Fibroblast of lung (primary cell): ENCODE results near the gene NUDT4. TPM values are rescaled to one million over a fixed set of nuclear protein-coding genes. Genes with fewer than 3 reads are reported as not detected.

Experiments used
- DNase-seq, 2 donors: peaks; one replicate each; pipeline versions ENCODE4 v3.0.0 to v3.0.0-alpha.2; 2010; ENCODE audit warnings: low read depth in 2 of 2
- H2AFZ ChIP-seq: 2 replicates; pipeline ENCODE4 v1.5.1; 2012; ENCODE audit warnings: low read length, control low read depth, inconsistent platforms
- H3K27ac ChIP-seq: 2 replicates; pipeline ENCODE4 v1.5.1; 2011; ENCODE audit warnings: low read length, control low read depth; ENCODE audit not compliant: insufficient read depth
- H3K27me3 ChIP-seq: 2 replicates; pipeline ENCODE4 v1.5.1; 2011; ENCODE audit warnings: mild to moderate bottlenecking, low read length; ENCODE audit not compliant: control insufficient read depth, insufficient read depth
- H3K36me3 ChIP-seq: 2 replicates; pipeline ENCODE4 v1.5.1; 2011; ENCODE audit warnings: low read length; ENCODE audit not compliant: control insufficient read depth, insufficient read depth
- H3K4me1 ChIP-seq: 2 replicates; pipeline ENCODE4 v1.5.1; 2011; ENCODE audit warnings: low read length; ENCODE audit not compliant: control insufficient read depth, insufficient read depth; ENCODE audit errors: extremely low read depth
- H3K4me2 ChIP-seq: 2 replicates; pipeline ENCODE4 v1.5.1; 2011; ENCODE audit warnings: low read length, control low read depth; ENCODE audit not compliant: insufficient read depth; ENCODE audit errors: extremely low read depth
- H3K4me3 ChIP-seq, 4 experiments: fragments of 200-600 bp in 1 of 4; sonication (generic) in 1 of 4; replicated peaks in 1 of 4; 2 replicates each; pipeline ENCODE4 v1.5.1; 2011 to 2016; ENCODE audit warnings: low read length in 4 of 4, low read depth in 3 of 4, mild to moderate bottlenecking in 3 of 4, control low read depth in 2 of 4, inconsistent platforms in 1 of 4, mixed read lengths in 1 of 4; ENCODE audit not compliant: insufficient read depth in 1 of 4; ENCODE audit errors: control extremely low read depth in 1 of 4
- H3K79me2 ChIP-seq: 2 replicates; pipeline ENCODE4 v1.5.1; 2012; ENCODE audit warnings: mild to moderate bottlenecking, low read length, inconsistent platforms; ENCODE audit not compliant: control insufficient read depth, insufficient read depth
- H3K9ac ChIP-seq: 2 replicates; pipeline ENCODE4 v1.5.1; 2011; ENCODE audit warnings: mild to moderate bottlenecking, low read length, control low read depth; ENCODE audit not compliant: insufficient read depth
- H3K9me3 ChIP-seq: 2 replicates; pipeline ENCODE4 v1.5.1; 2012; ENCODE audit warnings: low read depth, low read length; ENCODE audit not compliant: control insufficient read depth, insufficient read depth
- H4K20me1 ChIP-seq: 2 replicates; pipeline ENCODE4 v1.5.1; 2011; ENCODE audit warnings: low read length; ENCODE audit not compliant: control insufficient read depth, insufficient read depth; ENCODE audit errors: extremely low read depth
- EZH2 ChIP-seq: IDR thresholded peaks from 2 replicates; pipeline ENCODE4 v1.5.1; 2012; ENCODE audit warnings: low read length, control low read depth, mild to moderate bottlenecking; ENCODE audit errors: missing control alignments
- polyA plus RNA-seq, 2 donors: library from polyadenylated mRNA; depleted of rRNA in 1 of 2; stranded (reverse) in 1 of 2; unstranded in 1 of 2; fragments of >200 nt; gene quantifications; 2 replicates each; pipeline ENCODE4 v1.2.1, GENCODE V29; 2011 to 2012; ENCODE audit warnings: missing spikeins in 1 of 2
- total RNA-seq: library from RNA; depleted of rRNA; stranded (reverse); fragments of >200 nt; gene quantifications from 2 replicates; pipeline ENCODE4 v1.2.1, GENCODE V29; 2014
- TF ChIP-seq, protein P1 (sequence below), 2 donors: IDR thresholded peaks in 1 of 2; conservative IDR thresholded peaks in 1 of 2; 1 replicate in 1 of 2; 2 replicates in 1 of 2; pipeline ENCODE4 v1.5.1; 2011 to 2012; ENCODE audit warnings: low read length in 2 of 2, control low read depth in 1 of 2, inconsistent platforms in 1 of 2, low read depth in 1 of 2, mild to moderate bottlenecking in 1 of 2

The NUDT4 gene
- total and polyA plus RNA-seq, 2 donors (not counting 1 experiment from before 2014, with no cell fraction given): 56.6 to 73.5 TPM

DNA sequence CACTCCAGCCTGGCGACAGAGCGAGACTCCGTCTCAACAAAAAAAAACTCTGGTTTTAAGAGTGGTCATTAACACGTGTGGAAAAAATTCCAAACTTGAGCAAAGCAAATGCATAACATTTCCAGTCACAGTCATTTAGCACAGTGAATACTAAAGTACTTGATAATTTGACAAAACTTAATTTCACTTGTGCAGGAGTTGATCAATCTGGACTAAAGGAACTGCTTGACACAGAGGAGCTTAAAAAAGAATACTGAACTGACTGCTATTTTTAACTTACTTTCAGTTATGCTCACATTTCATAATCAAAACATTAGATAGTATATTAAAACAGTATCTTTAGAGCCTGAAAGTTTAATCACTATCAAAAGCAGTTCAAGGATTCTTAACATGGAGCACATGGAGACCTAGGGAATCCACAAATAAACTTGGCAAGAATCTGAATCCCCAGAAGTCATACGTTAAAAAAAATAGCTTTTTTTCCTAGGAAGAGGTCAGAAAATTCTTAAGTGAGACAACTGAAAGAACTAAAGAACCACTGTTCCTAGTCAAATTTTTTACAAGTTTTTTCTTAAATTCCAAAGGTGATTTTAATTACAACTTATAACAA is 56.6 kb downstream of the NUDT4 start:
- TF ChIP-seq, protein P1, sequence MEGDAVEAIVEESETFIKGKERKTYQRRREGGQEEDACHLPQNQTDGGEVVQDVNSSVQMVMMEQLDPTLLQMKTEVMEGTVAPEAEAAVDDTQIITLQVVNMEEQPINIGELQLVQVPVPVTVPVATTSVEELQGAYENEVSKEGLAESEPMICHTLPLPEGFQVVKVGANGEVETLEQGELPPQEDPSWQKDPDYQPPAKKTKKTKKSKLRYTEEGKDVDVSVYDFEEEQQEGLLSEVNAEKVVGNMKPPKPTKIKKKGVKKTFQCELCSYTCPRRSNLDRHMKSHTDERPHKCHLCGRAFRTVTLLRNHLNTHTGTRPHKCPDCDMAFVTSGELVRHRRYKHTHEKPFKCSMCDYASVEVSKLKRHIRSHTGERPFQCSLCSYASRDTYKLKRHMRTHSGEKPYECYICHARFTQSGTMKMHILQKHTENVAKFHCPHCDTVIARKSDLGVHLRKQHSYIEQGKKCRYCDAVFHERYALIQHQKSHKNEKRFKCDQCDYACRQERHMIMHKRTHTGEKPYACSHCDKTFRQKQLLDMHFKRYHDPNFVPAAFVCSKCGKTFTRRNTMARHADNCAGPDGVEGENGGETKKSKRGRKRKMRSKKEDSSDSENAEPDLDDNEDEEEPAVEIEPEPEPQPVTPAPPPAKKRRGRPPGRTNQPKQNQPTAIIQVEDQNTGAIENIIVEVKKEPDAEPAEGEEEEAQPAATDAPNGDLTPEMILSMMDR (conservative IDR thresholded peaks at IDR 0.05 in 1 of 2, IDR thresholded peaks at IDR 0.05 in 1 of 2; ENCODE audit: low read depth in 1 of 2, low read length in 2 of 2): no peak
- TF ChIP-seq EZH2: no peak
- H3K27me3 ChIP-seq: no peaks in the 10 kb centered on the region
- H3K4me1 ChIP-seq: peaks cover 7% of the 10 kb centered on the region
- H3K9me3 ChIP-seq: no peaks in the 10 kb centered on the region
- H3K9ac ChIP-seq: no peak overlapping the region
- no peaks in the 10 kb centered on the region for H3K36me3 ChIP-seq
- H3K4me2 ChIP-seq: peak overlapping the region; percentile 62
- no peak overlapping the region for H3K27ac ChIP-seq
- DNase-seq: peak; percentile 24 to 39
- peak overlapping the region in 2 of 4 experiments; percentile 2 to 24 for H3K4me3 ChIP-seq
- peaks cover 95% of the 10 kb centered on the region for H3K79me2 ChIP-seq
- H4K20me1 ChIP-seq: peaks cover 5% of the 10 kb centered on the region
- H2AFZ ChIP-seq: no peak overlapping the region

DNA sequence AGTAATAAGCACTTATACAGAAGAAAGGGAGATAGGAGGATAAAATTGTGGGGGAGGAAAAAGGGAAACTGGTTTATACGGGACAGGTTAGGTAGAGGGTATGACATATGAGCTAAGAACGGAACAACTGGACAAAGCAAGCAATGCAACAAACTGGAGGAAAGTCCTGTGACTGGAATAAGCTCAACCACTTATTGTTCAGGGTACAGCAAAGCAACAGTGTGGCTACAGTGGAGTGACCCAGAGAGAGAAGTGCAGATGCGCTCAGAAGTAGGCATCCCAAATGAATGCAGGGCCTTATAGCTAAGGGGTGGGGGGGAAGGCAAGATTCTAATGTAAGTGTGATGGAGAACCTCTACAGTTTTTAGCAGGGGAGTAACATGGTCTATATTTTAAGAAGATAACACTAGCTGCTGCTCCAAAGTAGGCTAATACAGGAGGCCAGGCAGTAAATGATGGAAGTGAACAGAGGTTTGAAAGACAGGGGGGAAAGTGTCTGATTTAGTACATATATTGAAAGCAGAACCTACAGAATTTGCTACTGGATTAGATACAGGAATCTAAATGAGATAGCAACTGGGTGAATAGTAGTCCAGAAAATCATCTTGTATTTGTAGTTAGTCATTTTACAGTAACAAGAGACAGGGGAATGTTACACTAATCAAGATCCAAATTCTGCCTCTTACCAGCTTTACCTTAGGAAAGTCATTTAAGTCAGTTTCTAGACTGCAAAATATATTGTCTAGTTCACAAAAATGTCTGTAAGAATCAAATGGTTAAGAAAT is 60.7 kb downstream of the NUDT4 start:
- H3K4me3 ChIP-seq: no peak overlapping the region
- H2AFZ ChIP-seq: no peak overlapping the region
- H3K4me2 ChIP-seq: peak overlapping the region; percentile 54
- no peak for DNase-seq
- H3K36me3 ChIP-seq: no peaks in the 10 kb centered on the region
- H3K9ac ChIP-seq: no peak overlapping the region
- H3K27ac ChIP-seq: no peak overlapping the region
- H3K27me3 ChIP-seq: no peaks in the 10 kb centered on the region
- TF ChIP-seq EZH2: no peak
- TF ChIP-seq, protein P1 (conservative IDR thresholded peaks at IDR 0.05 in 1 of 2, IDR thresholded peaks at IDR 0.05 in 1 of 2; ENCODE audit: low read depth in 1 of 2, low read length in 2 of 2): no peak
- peaks cover 81% of the 10 kb centered on the region for H3K79me2 ChIP-seq
- peaks cover 10% of the 10 kb centered on the region for H4K20me1 ChIP-seq
- H3K9me3 ChIP-seq: no peaks in the 10 kb centered on the region
- H3K4me1 ChIP-seq: peaks cover 10% of the 10 kb centered on the region

DNA sequence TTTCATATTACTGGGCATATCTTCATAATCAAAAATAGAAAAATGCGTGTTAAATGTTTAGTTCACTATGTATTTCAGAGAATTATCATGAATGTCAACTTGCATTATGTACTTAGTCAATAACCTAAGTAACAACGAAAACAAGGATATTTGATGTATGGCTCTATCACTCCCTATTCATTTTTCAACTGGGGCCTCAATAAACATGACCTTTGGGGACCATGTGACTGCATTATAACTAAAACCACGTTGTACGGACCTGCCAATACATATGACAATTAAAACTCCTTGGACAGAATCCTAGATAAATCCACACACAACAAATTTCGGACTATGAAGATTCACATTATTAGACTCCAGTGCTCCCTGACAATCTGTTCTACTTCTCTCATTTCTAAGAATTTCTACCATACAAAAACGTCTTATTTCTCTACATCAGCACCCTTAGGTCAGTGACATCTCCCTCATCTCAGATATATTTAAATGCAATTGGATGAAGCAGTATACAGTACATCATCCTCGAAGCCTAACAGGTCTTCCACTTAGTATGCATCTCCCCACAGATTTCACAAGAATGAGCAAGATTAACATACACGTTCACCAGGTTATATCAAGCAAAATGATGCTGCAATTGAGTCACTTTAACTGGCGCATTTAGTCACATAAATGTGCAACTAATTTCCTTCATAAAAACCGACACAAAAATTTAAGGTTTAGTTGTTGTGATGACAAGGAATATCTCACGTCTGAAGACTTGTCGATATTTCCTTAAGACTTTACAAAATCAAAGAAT is 62.5 kb downstream of the NUDT4 start:
- Histone ChIP-seq H4K20me1 (peaks cover 10% of the 10 kb centered on the region), H3K27ac (peak overlapping the region; percentile 91)

More for the DNA sequence above, 62.5 kb downstream of the NUDT4 start:
- Histone ChIP-seq H3K9ac (peak overlapping the region; percentile 99), H3K27me3 (no peaks in the 10 kb centered on the region), H3K4me1 (peaks cover 10% of the 10 kb centered on the region), H3K9me3 (no peaks in the 10 kb centered on the region), H3K79me2 (peaks cover 64% of the 10 kb centered on the region), H3K4me3 (peak overlapping the region; percentile 72 to 96 (median 88)), H3K4me2 (peak overlapping the region; percentile 89), H2AFZ (no peak overlapping the region), H3K36me3 (no peaks in the 10 kb centered on the region)
- no peak for TF ChIP-seq EZH2
- TF ChIP-seq, protein P1 (conservative IDR thresholded peaks at IDR 0.05 in 1 of 2, IDR thresholded peaks at IDR 0.05 in 1 of 2; ENCODE audit: low read depth in 1 of 2, low read length in 2 of 2): no peak
- DNase-seq: peak; percentile 24 to 25
